Esophagus muscularis mucosa (tissue), 4 donors: Measurements from ENCODE around the gene B3GNT2. TPM values are rescaled to one million over a fixed set of nuclear protein-coding genes. Genes with fewer than 3 reads are reported as not detected.

Experiments used
- DNase-seq: peaks from one replicate; pipeline ENCODE4 v3.0.0-alpha.2; 2017; ENCODE audit errors: extremely low spot score
- H3K27ac ChIP-seq, 4 donors: fragments of 200-600 bp; sonication (generic); replicated peaks in 1 of 4; 1 replicate in 3 of 4; 2 replicates in 1 of 4; pipeline ENCODE4 v1.5.1; 2016 to 2019; ENCODE audit warnings: mild to moderate bottlenecking in 1 of 4
- H3K27me3 ChIP-seq, 4 donors: fragments of 200-600 bp; sonication (generic); one replicate each; pipeline versions ENCODE4 v1.5.1 to v1.6.0; 2016 to 2019
- H3K36me3 ChIP-seq, 4 donors: fragments of 200-600 bp; sonication (generic); one replicate each; pipeline ENCODE4 v1.5.1; 2016 to 2019
- H3K4me1 ChIP-seq, 4 donors: fragments of 200-600 bp; sonication (generic); one replicate each; pipeline ENCODE4 v1.5.1; 2016 to 2019
- H3K4me3 ChIP-seq, 4 donors: fragments of 200-600 bp; sonication (generic); 1 replicate in 2 of 4; 2 replicates in 2 of 4; pipeline ENCODE4 v1.5.1; 2016 to 2019; ENCODE audit warnings: mild to moderate bottlenecking in 4 of 4, moderate library complexity in 1 of 4
- H3K9me3 ChIP-seq, 4 donors: fragments of 200-600 bp; sonication (generic); 1 replicate in 3 of 4; 2 replicates in 1 of 4; pipeline ENCODE4 v1.5.1; 2016 to 2019
- EP300 ChIP-seq: sonication (generic); formaldehyde crosslinking; IDR thresholded peaks from one replicate; pipeline ENCODE4 v1.6.1; 2017; ENCODE audit warnings: antibody characterized with exemption
- POLR2A ChIP-seq: fragments of 450-650 bp; IDR thresholded peaks from one replicate; pipeline ENCODE4 v1.6.1; 2017; ENCODE audit warnings: antibody characterized with exemption, moderate library complexity, mild to moderate bottlenecking, low read depth
- POLR2AphosphoS5 ChIP-seq, 2 donors: sonication (generic); formaldehyde crosslinking; IDR thresholded peaks; one replicate each; pipeline ENCODE4 v1.6.1; 2017; ENCODE audit warnings: antibody characterized with exemption in 2 of 2
- WGBS: methylation state at CpG from one replicate; pipeline ENCODE4 v1.1.5; 2018; 5-methylcytosine and 5-hydroxymethylcytosine counted together
- intact Hi-C: fragments of 100-400 bp; cut with DNase I; formaldehyde crosslinking; loops from one replicate; pipeline ENCODE4 v1.15.1; 2023
- total RNA-seq, 4 donors: library from RNA; depleted of rRNA; stranded (reverse); fragments of >200 nt; gene quantifications; one replicate each; pipeline versions ENCODE4 v1.1.0 to v1.2.1, GENCODE V29; 2016
- TF ChIP-seq, protein P1 (sequence below), 3 experiments: fragments of 200-600 bp in 2 of 3; fragments of 450-650 bp in 1 of 3; sonication (generic) in 2 of 3; IDR thresholded peaks; one replicate each; pipeline ENCODE4 v1.5.1; 2017 to 2019; ENCODE audit warnings: antibody characterized with exemption in 3 of 3, mild to moderate bottlenecking in 2 of 3, moderate library complexity in 1 of 3

Gene B3GNT2
- total RNA-seq, 4 donors from 2014 or later, result 11.6 to 16.3 (median 14.5) TPM

DNA sequence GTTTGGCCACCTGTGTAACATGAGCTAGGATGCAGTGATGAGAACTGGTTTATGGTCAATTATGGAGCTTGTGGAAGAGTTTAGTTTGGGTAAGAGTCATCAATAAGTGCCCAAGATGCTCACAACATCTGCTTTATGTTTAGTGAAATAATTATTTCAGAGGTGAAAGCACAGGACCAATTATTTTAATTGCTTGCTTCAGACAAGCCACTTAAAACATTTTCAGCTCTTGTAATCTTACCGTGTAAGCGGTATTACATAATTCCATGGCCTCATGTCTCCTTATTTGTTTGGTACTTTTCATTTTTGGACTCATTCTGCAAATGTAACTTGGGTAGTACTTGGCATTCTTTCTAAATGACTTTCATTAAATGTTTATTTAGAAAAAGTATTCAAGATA, 5.4 kb downstream of the B3GNT2 start:
- 75% methylated on average over 2 of the region's 2 CpGs for WGBS
- Histone ChIP-seq H3K9me3 (no peaks in the 10 kb centered on the region), H3K27me3 (no peaks in the 10 kb centered on the region), H3K4me1 (peaks cover 57 to 84% (median 62%) of the 10 kb centered on the region in 4 donors), H3K36me3 (no peaks in the 10 kb centered on the region), H3K27ac (no peak overlapping the region), H3K4me3 (no peak overlapping the region)
- no peak for TF ChIP-seq EP300
- TF ChIP-seq, protein P1, sequence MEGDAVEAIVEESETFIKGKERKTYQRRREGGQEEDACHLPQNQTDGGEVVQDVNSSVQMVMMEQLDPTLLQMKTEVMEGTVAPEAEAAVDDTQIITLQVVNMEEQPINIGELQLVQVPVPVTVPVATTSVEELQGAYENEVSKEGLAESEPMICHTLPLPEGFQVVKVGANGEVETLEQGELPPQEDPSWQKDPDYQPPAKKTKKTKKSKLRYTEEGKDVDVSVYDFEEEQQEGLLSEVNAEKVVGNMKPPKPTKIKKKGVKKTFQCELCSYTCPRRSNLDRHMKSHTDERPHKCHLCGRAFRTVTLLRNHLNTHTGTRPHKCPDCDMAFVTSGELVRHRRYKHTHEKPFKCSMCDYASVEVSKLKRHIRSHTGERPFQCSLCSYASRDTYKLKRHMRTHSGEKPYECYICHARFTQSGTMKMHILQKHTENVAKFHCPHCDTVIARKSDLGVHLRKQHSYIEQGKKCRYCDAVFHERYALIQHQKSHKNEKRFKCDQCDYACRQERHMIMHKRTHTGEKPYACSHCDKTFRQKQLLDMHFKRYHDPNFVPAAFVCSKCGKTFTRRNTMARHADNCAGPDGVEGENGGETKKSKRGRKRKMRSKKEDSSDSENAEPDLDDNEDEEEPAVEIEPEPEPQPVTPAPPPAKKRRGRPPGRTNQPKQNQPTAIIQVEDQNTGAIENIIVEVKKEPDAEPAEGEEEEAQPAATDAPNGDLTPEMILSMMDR (IDR thresholded peaks at IDR 0.05), result no peak
- TF ChIP-seq POLR2AphosphoS5 (IDR thresholded peaks at IDR 0.05), result no peak
- no peak for TF ChIP-seq POLR2A
- intact Hi-C loops, result no loop called here
- no peak for DNase-seq

DNA sequence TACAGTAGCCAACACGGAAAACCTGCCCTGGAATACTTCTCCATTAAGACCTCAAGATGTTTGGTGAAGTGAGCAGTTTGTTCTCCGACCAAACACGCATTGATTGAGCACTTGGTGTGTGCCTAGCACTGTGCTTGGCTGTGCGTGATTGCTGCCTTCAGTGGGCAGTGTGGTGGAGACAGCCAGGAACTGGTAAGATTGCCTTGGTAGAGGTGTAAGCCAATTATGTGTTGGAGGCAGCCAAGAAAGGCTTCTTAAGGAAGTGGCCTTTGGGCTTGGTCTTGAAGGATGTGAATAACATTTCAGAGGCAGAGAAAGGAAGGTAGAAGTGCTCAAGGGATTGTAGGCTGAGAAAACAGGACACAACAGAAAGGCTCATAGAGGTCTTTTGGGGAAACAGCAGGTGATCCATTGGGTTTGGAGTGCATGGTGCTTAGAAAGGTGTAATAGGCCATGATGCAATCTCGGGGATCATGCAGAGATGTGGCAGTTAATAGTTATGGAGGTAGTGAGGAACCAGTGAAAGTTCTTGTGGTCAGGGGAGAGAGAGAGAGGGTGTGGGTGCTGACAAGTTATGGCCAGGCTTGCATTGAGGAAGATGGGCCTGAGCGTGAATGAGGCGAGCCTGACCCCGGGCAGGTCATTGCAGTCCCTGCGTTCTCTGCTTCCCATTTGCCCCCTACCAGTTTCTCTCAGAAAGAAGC, 6.3 kb downstream of the B3GNT2 start:
- Histone ChIP-seq H3K36me3 (no peaks in the 10 kb centered on the region), H3K27ac (no peak overlapping the region), H3K27me3 (no peaks in the 10 kb centered on the region), H3K9me3 (no peaks in the 10 kb centered on the region), H3K4me1 (peaks cover 57 to 81% (median 63%) of the 10 kb centered on the region in 4 donors), H3K4me3 (no peak overlapping the region)
- intact Hi-C loops, result no loop called here
- TF ChIP-seq, protein P1 (IDR thresholded peaks at IDR 0.05), result no peak
- TF ChIP-seq EP300, result no peak
- TF ChIP-seq POLR2AphosphoS5 (IDR thresholded peaks at IDR 0.05), result no peak
- no peak for TF ChIP-seq POLR2A
- DNase-seq, result no peak
- 75% methylated on average over 9 of the region's 9 CpGs for WGBS

DNA sequence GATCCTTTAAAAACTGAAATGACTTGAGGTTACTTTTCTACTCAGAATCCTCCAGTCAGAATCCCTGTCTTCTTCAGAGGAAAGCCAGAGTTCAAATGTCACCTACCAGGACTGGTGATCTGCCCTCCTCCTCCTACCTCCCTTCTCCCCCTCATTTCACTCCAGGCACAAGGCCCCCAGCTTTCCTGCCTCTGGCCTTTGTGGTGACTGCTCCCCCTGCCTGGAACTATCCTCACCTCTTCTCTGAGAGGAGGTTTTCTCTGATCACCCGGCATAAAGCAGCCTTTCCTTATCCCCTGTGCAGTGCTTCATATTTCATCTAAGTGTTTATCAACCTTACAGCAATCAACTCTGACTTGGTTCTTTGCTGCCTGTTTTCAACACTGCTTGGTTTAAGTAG, 6.8 kb downstream of the B3GNT2 start:
- no peak overlapping the region for H3K4me3 ChIP-seq
- no peaks in the 10 kb centered on the region for H3K36me3 ChIP-seq
- TF ChIP-seq POLR2AphosphoS5 (IDR thresholded peaks at IDR 0.05), result no peak
- TF ChIP-seq EP300, result no peak
- no peak for TF ChIP-seq POLR2A
- TF ChIP-seq, protein P1 (IDR thresholded peaks at IDR 0.05), result no peak
- intact Hi-C loops, result no loop called here
- peaks cover 58 to 80% (median 66%) of the 10 kb centered on the region in 4 donors for H3K4me1 ChIP-seq
- no peak overlapping the region for H3K27ac ChIP-seq
- H3K27me3 ChIP-seq, result no peaks in the 10 kb centered on the region
- H3K9me3 ChIP-seq, result no peaks in the 10 kb centered on the region
- no peak for DNase-seq
- WGBS, result 45% methylated on average over 1 of the region's 1 CpG

DNA sequence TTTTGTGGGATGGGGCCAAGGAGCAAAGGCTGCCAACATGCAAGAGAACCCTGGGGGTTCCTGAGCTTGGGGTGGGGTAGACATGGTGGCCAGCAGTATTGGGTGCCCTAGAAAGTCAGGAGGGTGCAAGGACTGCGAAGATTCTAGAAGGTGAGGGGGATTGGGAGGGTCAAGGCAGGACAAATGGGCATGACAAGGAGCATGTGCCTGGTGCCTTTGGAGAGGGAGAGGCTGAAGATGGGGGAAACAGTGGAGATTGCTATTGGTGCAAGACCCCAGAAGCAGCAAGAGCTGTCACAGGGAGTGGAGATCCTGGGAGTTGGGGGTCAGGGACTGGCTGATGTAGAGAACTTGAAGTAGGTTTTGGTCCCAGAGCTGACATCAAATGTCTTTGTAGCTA, 7.5 kb downstream of the B3GNT2 start:
- Histone ChIP-seq H3K36me3 (no peaks in the 10 kb centered on the region), H3K27ac (no peak overlapping the region), H3K4me3 (no peak overlapping the region), H3K27me3 (no peaks in the 10 kb centered on the region), H3K4me1 (peaks cover 58 to 80% (median 67%) of the 10 kb centered on the region in 4 donors), H3K9me3 (no peaks in the 10 kb centered on the region)
- DNase-seq, result no peak
- 100% methylated on average over 1 of the region's 1 CpG for WGBS
- TF ChIP-seq POLR2AphosphoS5 (IDR thresholded peaks at IDR 0.05), result no peak
- TF ChIP-seq, protein P1 (IDR thresholded peaks at IDR 0.05), result no peak
- TF ChIP-seq POLR2A, result no peak
- no peak for TF ChIP-seq EP300
- intact Hi-C loops, result no loop called here
